ENCODE data around the gene NXPH3. TPM values are rescaled to one million over a fixed set of nuclear protein-coding genes. Genes with fewer than 3 reads are reported as not detected.

NXPH3 gene
- total and polyA plus RNA-seq, 2 of the 13 experiments (the other 11 are each of a cell fraction or from before 2014, with no cell fraction given): 0.04 to 0.58 TPM

DNA sequence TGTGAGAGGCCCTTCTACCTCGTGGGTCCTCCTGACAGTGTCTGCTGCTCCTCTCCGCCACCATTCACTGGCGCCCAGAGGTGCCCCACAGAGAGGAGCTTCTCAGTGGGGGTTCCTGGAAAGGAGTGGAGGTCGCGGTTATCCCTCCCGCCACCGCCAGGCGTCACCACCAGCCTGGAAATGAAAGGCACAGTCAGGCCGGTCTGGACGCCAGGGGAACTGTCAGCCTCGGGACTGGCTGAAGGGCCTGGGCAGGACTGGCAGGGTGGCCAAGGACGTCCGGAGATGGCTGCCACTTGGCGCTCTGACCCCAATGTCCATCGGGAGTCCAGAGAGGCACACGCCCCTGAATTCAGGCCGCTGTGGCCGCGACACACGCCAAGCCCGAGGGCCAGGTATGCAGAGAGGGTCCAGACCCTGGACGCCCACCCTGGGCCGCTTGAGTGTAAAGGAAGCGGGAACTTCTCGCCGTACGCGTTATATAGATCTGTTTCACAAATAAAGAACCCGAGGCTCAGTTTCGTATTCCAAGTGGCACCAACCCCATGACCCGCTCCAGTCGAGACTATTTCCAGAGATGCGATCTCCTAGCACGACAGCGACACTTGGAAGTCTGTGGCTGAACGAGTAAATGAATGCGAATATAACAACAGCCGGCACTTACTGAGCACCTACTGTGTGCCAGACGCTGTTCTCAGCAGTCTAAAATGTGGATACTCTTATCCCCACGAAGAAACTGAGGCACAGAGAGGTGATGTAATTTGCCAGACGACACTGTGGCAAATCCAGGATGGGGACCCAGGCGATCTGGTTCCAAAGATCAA lies 7.6 kb upstream of the NXPH3 start (continued):
- TF ChIP-seq ZKSCAN1 (IDR thresholded peaks at IDR 0.05; ENCODE audit: low read length) (peak; percentile 99), KLF11 (CRISPR knock-in tag; IDR thresholded peaks at IDR 0.05) (0 out of 2 replicates have a peak, but pooled peaks have one; percentile 50), SP4 (CRISPR knock-in tag; IDR thresholded peaks at IDR 0.05) (no peak), ZSCAN22 (CRISPR knock-in tag; IDR thresholded peaks at IDR 0.05) (no peak), ZNF432 (CRISPR knock-in tag; IDR thresholded peaks at IDR 0.05; ENCODE audit: borderline replicate concordance) (no peak), NONO (IDR thresholded peaks at IDR 0.05) (no peak), NONO (CRISPR knock-in tag; conservative IDR thresholded peaks at IDR 0.05) (peak; percentile 46), ZNF839 (CRISPR knock-in tag; IDR thresholded peaks at IDR 0.05; ENCODE audit: borderline replicate concordance) (peak; percentile 65; the same call in 1 of the 2 replicates), GZF1 (CRISPR knock-in tag; IDR thresholded peaks at IDR 0.05) (no peak), ZNF232 (CRISPR knock-in tag; IDR thresholded peaks at IDR 0.05; ENCODE audit: borderline replicate concordance) (no peak), ZNF292 (CRISPR knock-in tag; IDR thresholded peaks at IDR 0.05; ENCODE audit: borderline replicate concordance, low read depth) (peak; percentile 90), PHF20 (CRISPR knock-in tag; IDR thresholded peaks at IDR 0.05) (no peak), ZNF333 (CRISPR knock-in tag; IDR thresholded peaks at IDR 0.05; ENCODE audit: borderline replicate concordance) (0 out of 2 replicates have a peak, but pooled peaks have one; percentile 69), NFIB (CRISPR knock-in tag; IDR thresholded peaks at IDR 0.05; ENCODE audit: borderline replicate concordance) (0 out of 2 replicates have a peak, but pooled peaks have one; percentile 32), ZNF30 (CRISPR knock-in tag; IDR thresholded peaks at IDR 0.05) (no peak), ZNF557 (CRISPR knock-in tag; IDR thresholded peaks at IDR 0.05) (no peak), ISX (CRISPR knock-in tag; conservative IDR thresholded peaks at IDR 0.05) (no peak), ZNF543 (CRISPR knock-in tag; IDR thresholded peaks at IDR 0.05) (peak; percentile 30; the same call in 1 of the 2 replicates), RARG (CRISPR knock-in tag; IDR thresholded peaks at IDR 0.05; ENCODE audit: low read depth) (no peak)
- TF ChIP-seq, protein P1, sequence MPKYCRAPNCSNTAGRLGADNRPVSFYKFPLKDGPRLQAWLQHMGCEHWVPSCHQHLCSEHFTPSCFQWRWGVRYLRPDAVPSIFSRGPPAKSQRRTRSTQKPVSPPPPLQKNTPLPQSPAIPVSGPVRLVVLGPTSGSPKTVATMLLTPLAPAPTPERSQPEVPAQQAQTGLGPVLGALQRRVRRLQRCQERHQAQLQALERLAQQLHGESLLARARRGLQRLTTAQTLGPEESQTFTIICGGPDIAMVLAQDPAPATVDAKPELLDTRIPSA (CRISPR knock-in tag; IDR thresholded peaks at IDR 0.05; ENCODE audit: borderline replicate concordance): no peak
- TF ChIP-seq, protein P2, sequence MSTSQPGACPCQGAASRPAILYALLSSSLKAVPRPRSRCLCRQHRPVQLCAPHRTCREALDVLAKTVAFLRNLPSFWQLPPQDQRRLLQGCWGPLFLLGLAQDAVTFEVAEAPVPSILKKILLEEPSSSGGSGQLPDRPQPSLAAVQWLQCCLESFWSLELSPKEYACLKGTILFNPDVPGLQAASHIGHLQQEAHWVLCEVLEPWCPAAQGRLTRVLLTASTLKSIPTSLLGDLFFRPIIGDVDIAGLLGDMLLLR (CRISPR knock-in tag; IDR thresholded peaks at IDR 0.05): no peak
- TF ChIP-seq, protein P3, sequence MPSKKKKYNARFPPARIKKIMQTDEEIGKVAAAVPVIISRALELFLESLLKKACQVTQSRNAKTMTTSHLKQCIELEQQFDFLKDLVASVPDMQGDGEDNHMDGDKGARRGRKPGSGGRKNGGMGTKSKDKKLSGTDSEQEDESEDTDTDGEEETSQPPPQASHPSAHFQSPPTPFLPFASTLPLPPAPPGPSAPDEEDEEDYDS (CRISPR knock-in tag; IDR thresholded peaks at IDR 0.05): peak; percentile 55
- TF ChIP-seq, protein P4, sequence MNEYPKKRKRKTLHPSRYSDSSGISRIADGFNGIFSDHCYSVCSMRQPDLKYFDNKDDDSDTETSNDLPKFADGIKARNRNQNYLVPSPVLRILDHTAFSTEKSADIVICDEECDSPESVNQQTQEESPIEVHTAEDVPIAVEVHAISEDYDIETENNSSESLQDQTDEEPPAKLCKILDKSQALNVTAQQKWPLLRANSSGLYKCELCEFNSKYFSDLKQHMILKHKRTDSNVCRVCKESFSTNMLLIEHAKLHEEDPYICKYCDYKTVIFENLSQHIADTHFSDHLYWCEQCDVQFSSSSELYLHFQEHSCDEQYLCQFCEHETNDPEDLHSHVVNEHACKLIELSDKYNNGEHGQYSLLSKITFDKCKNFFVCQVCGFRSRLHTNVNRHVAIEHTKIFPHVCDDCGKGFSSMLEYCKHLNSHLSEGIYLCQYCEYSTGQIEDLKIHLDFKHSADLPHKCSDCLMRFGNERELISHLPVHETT (CRISPR knock-in tag; conservative IDR thresholded peaks at IDR 0.05): 0 out of 2 replicates have a peak, but pooled peaks have one; percentile 29

Measured in HepG2 (cell line).